ENCODE results near the gene TMEM237. TPM values are rescaled to one million over a fixed set of nuclear protein-coding genes. Genes with fewer than 3 reads are reported as not detected.

TMEM237 gene
- total RNA-seq, 1 experiment from 2014 or later = 30.6 TPM

DNA sequence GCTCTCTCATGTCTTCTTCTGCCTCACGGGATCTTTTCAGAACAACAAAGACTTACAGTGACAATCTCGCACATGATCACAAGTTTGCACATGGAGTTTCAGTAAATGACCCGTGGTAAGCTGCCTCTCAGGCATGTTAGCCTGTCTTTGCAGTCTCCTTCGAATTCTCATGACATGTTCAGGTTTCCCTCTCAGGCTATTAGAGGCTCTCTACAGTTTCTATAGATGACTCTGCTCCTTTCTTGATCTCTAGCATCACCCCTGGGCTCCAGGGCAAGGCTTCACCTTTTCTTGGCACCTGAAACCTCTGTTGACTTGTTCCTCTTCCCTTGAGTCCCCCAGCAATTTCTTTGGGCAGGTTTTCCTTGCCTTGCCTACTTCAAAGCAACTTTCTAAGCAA is 32.2 kb upstream of the TMEM237 start:
- H3K9me3 ChIP-seq (ENCODE audit: control insufficient read depth, insufficient read depth, low read depth, low read length) = no peaks in the 10 kb centered on the region
- H3K4me1 ChIP-seq (ENCODE audit: control insufficient read depth, insufficient read depth, low read length) = no peaks in the 10 kb centered on the region
- H3K27me3 ChIP-seq (ENCODE audit: control insufficient read depth, insufficient read depth, low read length) = no peaks in the 10 kb centered on the region
- no peak for DNase-seq (ENCODE audit: low read depth, low spot score)
- ATAC-seq = no peak
- in situ Hi-C loops (cut with HindIII; ENCODE audit: low pct_unique_long_range_greater_than_20kb, low sequenced_read_pairs) = no loop called here
- no peak overlapping the region for H3K4me3 ChIP-seq (ENCODE audit: low read depth in 2 of 2, low read length in 2 of 2)
- no peak for TF ChIP-seq REST (IDR thresholded peaks at IDR 0.05; ENCODE audit: insufficient read depth in 1 of 2, low read depth in 2 of 2, low read length in 1 of 2)
- no peak for TF ChIP-seq POLR2AphosphoS5 (IDR thresholded peaks at IDR 0.05; ENCODE audit: low read depth, low read length)
- TF ChIP-seq CTCF (IDR thresholded peaks at IDR 0.05) = no peak
- TF ChIP-seq SIN3A (IDR thresholded peaks at IDR 0.05; ENCODE audit: borderline replicate concordance, insufficient read depth, low read depth, low read length) = no peak
- TF ChIP-seq TCF7L2 (IDR thresholded peaks at IDR 0.05; ENCODE audit: low read depth, low read length) = no peak
- ChIA-PET CTCF (no interaction called here), POLR2A (no interaction called here)
- intact Hi-C loops (cut with micrococcal nuclease; ENCODE audit: unreplicated experiment) = no loop called here
- H3K36me3 ChIP-seq (ENCODE audit: control insufficient read depth, insufficient read depth, low read length) = no peaks in the 10 kb centered on the region
- BruUV-seq (replicated peaks) = no TSS peak
- H3K27ac ChIP-seq (ENCODE audit: low read length) = no peak overlapping the region

DNA sequence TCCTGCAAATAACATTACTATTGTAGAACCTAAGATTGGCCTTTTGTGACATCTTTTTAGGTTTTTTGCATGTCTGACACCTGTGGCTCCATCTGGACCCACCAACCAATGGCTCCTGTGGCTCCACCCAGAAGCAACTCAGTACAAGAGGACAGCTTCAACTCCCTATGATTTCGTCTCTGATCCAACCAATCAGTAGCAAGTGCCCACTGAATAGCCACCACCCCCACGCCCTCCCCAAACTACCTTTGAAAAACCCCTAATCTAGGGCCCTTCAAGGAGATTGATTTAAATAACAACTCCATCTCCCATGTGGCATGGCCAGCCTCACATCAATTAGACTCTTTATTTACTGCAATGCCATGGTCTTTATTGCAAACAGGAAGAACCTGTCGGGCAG is 31.5 kb upstream of the TMEM237 start:
- Histone ChIP-seq H3K36me3 (ENCODE audit: control insufficient read depth, insufficient read depth, low read length) (no peaks in the 10 kb centered on the region), H3K27me3 (ENCODE audit: control insufficient read depth, insufficient read depth, low read length) (no peaks in the 10 kb centered on the region), H3K27ac (ENCODE audit: low read length) (no peak overlapping the region), H3K4me1 (ENCODE audit: control insufficient read depth, insufficient read depth, low read length) (no peaks in the 10 kb centered on the region), H3K9me3 (ENCODE audit: control insufficient read depth, insufficient read depth, low read depth, low read length) (no peaks in the 10 kb centered on the region), H3K4me3 (ENCODE audit: low read depth in 2 of 2, low read length in 2 of 2) (no peak overlapping the region)
- intact Hi-C loops (cut with micrococcal nuclease; ENCODE audit: unreplicated experiment) = no loop called here
- POLR2A ChIA-PET = no interaction called here
- BruUV-seq (replicated peaks) = no TSS peak
- no peak for DNase-seq (ENCODE audit: low read depth, low spot score)
- no peak for ATAC-seq
- CTCF ChIA-PET = no interaction called here
- TF ChIP-seq POLR2AphosphoS5 (IDR thresholded peaks at IDR 0.05; ENCODE audit: low read depth, low read length) (no peak), CTCF (IDR thresholded peaks at IDR 0.05) (no peak), REST (IDR thresholded peaks at IDR 0.05; ENCODE audit: insufficient read depth in 1 of 2, low read depth in 2 of 2, low read length in 1 of 2) (no peak), SIN3A (IDR thresholded peaks at IDR 0.05; ENCODE audit: borderline replicate concordance, insufficient read depth, low read depth, low read length) (no peak), TCF7L2 (IDR thresholded peaks at IDR 0.05; ENCODE audit: low read depth, low read length) (no peak)
- in situ Hi-C loops (cut with HindIII; ENCODE audit: low pct_unique_long_range_greater_than_20kb, low sequenced_read_pairs) = no loop called here

Measured in Panc1 (cell line).